HG02763 (cell line): Measurements from ENCODE around the gene SLC19A1.

ENCODE experiments used
- ATAC-seq: cut with Tn5 transposase; IDR thresholded peaks from one replicate; pipeline ENCODE4 v1.9.1; 2021; ENCODE audit warnings: mild to moderate bottlenecking, moderate library complexity; ENCODE audit not compliant: unreplicated experiment

The SLC19A1 gene

GRCh38 chr21:45546636-45547544 lies 4.7 kb upstream of the SLC19A1 start:
- no peak for ATAC-seq

- no peak for ATAC-seq
Measured at GRCh38 chr21:45545691-45546531, 3.7 kb upstream of the SLC19A1 start.

GRCh38 chr21:45545236-45545570 lies 3.0 kb upstream of the SLC19A1 start:
- no peak for ATAC-seq

- no peak for ATAC-seq
Measured at GRCh38 chr21:45544449-45545235, 2.4 kb upstream of the SLC19A1 start.

- ATAC-seq = no peak
Measured at GRCh38 chr21:45543710-45544448, 1.6 kb upstream of the SLC19A1 start.

GRCh38 chr21:45543371-45543709 lies 1.1 kb upstream of the SLC19A1 start:
- no peak for ATAC-seq

GRCh38 chr21:45542667-45543370 lies 579 bp upstream of the SLC19A1 start:
- no peak for ATAC-seq

- ATAC-seq = no peak
Measured at GRCh38 chr21:45541221-45542039, 810 bp downstream of the SLC19A1 start.

GRCh38 chr21:45540601-45540970 lies 1.7 kb downstream of the SLC19A1 start:
- ATAC-seq = no peak

- ATAC-seq = no peak
Measured at GRCh38 chr21:45539796-45540600, 2.2 kb downstream of the SLC19A1 start.

GRCh38 chr21:45539046-45539795 lies 3.0 kb downstream of the SLC19A1 start:
- no peak for ATAC-seq

GRCh38 chr21:45538381-45539045 lies 3.7 kb downstream of the SLC19A1 start:
- ATAC-seq = no peak

- ATAC-seq = no peak
Measured at GRCh38 chr21:45537746-45538291, 4.4 kb downstream of the SLC19A1 start.

GRCh38 chr21:45537111-45537745 lies 5.0 kb downstream of the SLC19A1 start:
- ATAC-seq = no peak

- ATAC-seq = no peak
Measured at GRCh38 chr21:45536301-45537081, 5.7 kb downstream of the SLC19A1 start.
